Neural crest cell (in vitro differentiated cells): Measurements from ENCODE around the gene FHIT. TPM values are rescaled to one million over a fixed set of nuclear protein-coding genes. Genes with fewer than 3 reads are reported as not detected.

Experiments
- DNase-seq: peaks from one replicate; pipeline ENCODE4 v3.0.0; 2021; ENCODE audit warnings: low read depth, mixed read lengths, low spot score
- H3K27ac Mint-ChIP-seq: one replicate; pipeline ENCODE4 v1.8.0; 2021; ENCODE audit warnings: mild to moderate bottlenecking, mixed read lengths; ENCODE audit not compliant: unreplicated experiment
- H3K27me3 Mint-ChIP-seq: 2 replicates; pipeline ENCODE4 v1.8.0; 2021; ENCODE audit warnings: low read depth, mild to moderate bottlenecking, mixed read lengths
- H3K36me3 Mint-ChIP-seq: 2 replicates; pipeline ENCODE4 v1.8.0; 2021; ENCODE audit warnings: low read depth, mild to moderate bottlenecking, mixed read lengths
- H3K4me1 Mint-ChIP-seq: 2 replicates; pipeline ENCODE4 v1.8.0; 2021; ENCODE audit warnings: mixed read lengths
- H3K4me3 Mint-ChIP-seq: one replicate; pipeline ENCODE4 v1.8.0; 2021; ENCODE audit warnings: mild to moderate bottlenecking, mixed read lengths
- H3K9me3 Mint-ChIP-seq: 2 replicates; pipeline ENCODE4 v1.8.0; 2021; ENCODE audit warnings: mixed read lengths
- CTCF ChIP-seq: fragments of 200-600 bp; sonication (generic); conservative IDR thresholded peaks from 2 replicates; pipeline ENCODE4 v1.5.0; 2021; ENCODE audit warnings: antibody characterized with exemption, mild to moderate bottlenecking
- total RNA-seq: library from RNA; stranded (reverse); gene quantifications from 2 replicates; pipeline ENCODE4 v1.2.1, GENCODE V29; 2021

The FHIT gene
- total RNA-seq, 1 donor from 2014 or later: 5.2 TPM

GRCh38 chr3:59843821-59844220 is 1407.4 kb downstream of the FHIT start:
- H3K27ac Mint-ChIP-seq: no peak overlapping the region
- no peak overlapping the region for H3K4me3 Mint-ChIP-seq
- H3K4me1 Mint-ChIP-seq: no peaks in the 10 kb centered on the region
- no peaks in the 10 kb centered on the region for H3K27me3 Mint-ChIP-seq
- no peak for TF ChIP-seq CTCF
- H3K9me3 Mint-ChIP-seq: peaks cover 8% of the 10 kb centered on the region
- DNase-seq: no peak
- H3K36me3 Mint-ChIP-seq: peaks cover 4% of the 10 kb centered on the region

- no peaks in the 10 kb centered on the region for H3K27me3 Mint-ChIP-seq
- H3K36me3 Mint-ChIP-seq: no peaks in the 10 kb centered on the region
- H3K27ac Mint-ChIP-seq: no peak overlapping the region
- H3K4me1 Mint-ChIP-seq: no peaks in the 10 kb centered on the region
- H3K4me3 Mint-ChIP-seq: no peak overlapping the region
- H3K9me3 Mint-ChIP-seq: no peaks in the 10 kb centered on the region
- no peak for DNase-seq
- no peak for TF ChIP-seq CTCF
Observed at GRCh38 chr3:59839810-59840515, 1411.3 kb downstream of the FHIT start.

GRCh38 chr3:59839283-59839682 is 1412.0 kb downstream of the FHIT start:
- H3K27ac Mint-ChIP-seq: no peak overlapping the region
- DNase-seq: no peak
- TF ChIP-seq CTCF: no peak
- H3K36me3 Mint-ChIP-seq: no peaks in the 10 kb centered on the region
- H3K4me1 Mint-ChIP-seq: no peaks in the 10 kb centered on the region
- H3K9me3 Mint-ChIP-seq: peaks cover under 1% of the 10 kb centered on the region
- H3K4me3 Mint-ChIP-seq: no peak overlapping the region
- no peaks in the 10 kb centered on the region for H3K27me3 Mint-ChIP-seq

GRCh38 chr3:59836531-59836930 is 1414.7 kb downstream of the FHIT start:
- TF ChIP-seq CTCF: no peak
- Mint-ChIP-seq H3K4me1 (no peaks in the 10 kb centered on the region), H3K36me3 (no peaks in the 10 kb centered on the region), H3K4me3 (no peak overlapping the region), H3K9me3 (peaks cover 4% of the 10 kb centered on the region), H3K27me3 (no peaks in the 10 kb centered on the region), H3K27ac (no peak overlapping the region)
- DNase-seq: no peak

- no peak for TF ChIP-seq CTCF
- Mint-ChIP-seq H3K36me3 (no peaks in the 10 kb centered on the region), H3K4me1 (no peaks in the 10 kb centered on the region), H3K4me3 (no peak overlapping the region), H3K9me3 (peaks cover 4% of the 10 kb centered on the region), H3K27ac (no peak overlapping the region), H3K27me3 (no peaks in the 10 kb centered on the region)
- no peak for DNase-seq
Observed at GRCh38 chr3:59832702-59833101, 1418.5 kb downstream of the FHIT start.
